ENCODE data around the gene NKTR.
"Not testable (repeated sequence)": the region's sequence is repeated elsewhere in the genome, so short reads cannot be mapped to it uniquely, and the experiment has no call there.

Gene NKTR

DNA sequence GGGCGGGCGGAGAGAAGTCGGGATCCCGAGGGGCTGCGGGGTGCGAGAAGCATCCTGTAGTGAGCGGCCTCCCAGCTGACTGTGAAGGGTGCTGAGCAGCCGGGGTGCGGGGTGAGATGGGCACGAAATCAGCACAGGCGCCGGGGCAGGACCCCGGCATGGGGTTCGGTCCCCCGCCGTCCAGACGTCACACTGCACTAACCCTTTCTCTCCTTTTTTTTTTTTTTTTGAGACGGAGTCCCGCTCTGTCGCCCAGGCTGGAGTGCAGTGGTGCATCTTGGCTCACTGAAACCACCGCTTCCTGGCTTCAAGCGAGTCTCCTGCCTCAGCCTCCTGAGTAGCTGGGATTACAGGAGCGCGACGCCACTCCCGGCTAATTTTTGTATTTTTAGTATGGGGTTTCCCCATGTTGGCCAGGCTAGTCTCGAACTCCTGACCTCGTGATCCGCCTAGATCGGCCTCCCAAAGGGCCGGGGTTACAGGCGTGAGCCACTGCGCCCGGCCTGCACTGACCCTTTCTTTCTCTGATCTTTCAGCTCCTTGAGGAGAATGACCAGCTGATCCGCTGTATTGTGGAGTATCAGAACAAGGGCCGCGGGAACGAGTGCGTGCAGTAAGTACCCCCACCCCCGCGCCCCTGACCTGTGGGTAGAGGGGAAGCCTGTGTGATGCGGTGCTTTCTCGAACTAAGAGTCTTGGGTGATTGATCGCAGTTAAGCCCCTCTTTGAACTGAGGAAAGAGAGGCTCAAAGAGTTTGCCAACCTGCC, 9.3 kb upstream of the NKTR start:
- DNase-seq, result no peak
- H3K9me3 ChIP-seq, result no peaks in the 10 kb centered on the region
- TF ChIP-seq, protein P1, sequence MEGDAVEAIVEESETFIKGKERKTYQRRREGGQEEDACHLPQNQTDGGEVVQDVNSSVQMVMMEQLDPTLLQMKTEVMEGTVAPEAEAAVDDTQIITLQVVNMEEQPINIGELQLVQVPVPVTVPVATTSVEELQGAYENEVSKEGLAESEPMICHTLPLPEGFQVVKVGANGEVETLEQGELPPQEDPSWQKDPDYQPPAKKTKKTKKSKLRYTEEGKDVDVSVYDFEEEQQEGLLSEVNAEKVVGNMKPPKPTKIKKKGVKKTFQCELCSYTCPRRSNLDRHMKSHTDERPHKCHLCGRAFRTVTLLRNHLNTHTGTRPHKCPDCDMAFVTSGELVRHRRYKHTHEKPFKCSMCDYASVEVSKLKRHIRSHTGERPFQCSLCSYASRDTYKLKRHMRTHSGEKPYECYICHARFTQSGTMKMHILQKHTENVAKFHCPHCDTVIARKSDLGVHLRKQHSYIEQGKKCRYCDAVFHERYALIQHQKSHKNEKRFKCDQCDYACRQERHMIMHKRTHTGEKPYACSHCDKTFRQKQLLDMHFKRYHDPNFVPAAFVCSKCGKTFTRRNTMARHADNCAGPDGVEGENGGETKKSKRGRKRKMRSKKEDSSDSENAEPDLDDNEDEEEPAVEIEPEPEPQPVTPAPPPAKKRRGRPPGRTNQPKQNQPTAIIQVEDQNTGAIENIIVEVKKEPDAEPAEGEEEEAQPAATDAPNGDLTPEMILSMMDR (IDR thresholded peaks at IDR 0.05), result no peak
- H3K27me3 ChIP-seq, result no peaks in the 10 kb centered on the region
- H3K36me3 ChIP-seq, result peaks cover 0 to 16% (median 6%) of the 10 kb centered on the region in 3 donors
- H3K27ac ChIP-seq, result peak overlapping the region; percentile 80 to 88
- peaks cover 0 to 20% (median 15%) of the 10 kb centered on the region in 4 donors for H3K4me1 ChIP-seq
- H3K4me3 ChIP-seq, result peak overlapping the region; percentile 65 to 78
- intact Hi-C loops (cut with DNase I; ENCODE audit: low total_unique reads), result no loop called here

DNA sequence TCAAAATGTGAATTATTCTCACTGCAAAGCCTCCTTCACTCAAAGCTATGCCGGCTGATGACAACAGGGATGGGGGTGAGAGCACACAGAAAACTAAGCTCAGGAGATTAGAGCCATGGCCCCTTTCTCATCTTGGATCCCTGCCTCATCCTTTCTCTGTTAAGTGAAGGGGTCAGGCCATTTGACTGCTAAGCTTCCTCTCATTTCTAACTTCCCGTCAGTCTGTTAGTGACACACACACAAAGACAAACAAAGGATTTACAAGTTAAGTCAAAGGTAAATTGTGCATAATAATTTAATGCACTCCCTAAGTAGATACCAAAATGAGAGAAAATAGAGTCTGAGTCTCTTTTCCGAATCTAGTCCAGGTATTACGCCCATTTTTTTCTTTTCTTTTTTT, 8.7 kb upstream of the NKTR start:
- peaks cover 0 to 20% (median 15%) of the 10 kb centered on the region in 4 donors for H3K4me1 ChIP-seq
- H3K4me3 ChIP-seq, result peak overlapping the region; percentile 65 to 78
- intact Hi-C loops (cut with DNase I; ENCODE audit: low total_unique reads), result no loop called here
- H3K36me3 ChIP-seq, result peaks cover 0 to 16% (median 6%) of the 10 kb centered on the region in 3 donors
- H3K9me3 ChIP-seq, result no peaks in the 10 kb centered on the region
- H3K27me3 ChIP-seq, result no peaks in the 10 kb centered on the region
- DNase-seq, result no peak
- TF ChIP-seq, protein P1 (IDR thresholded peaks at IDR 0.05), result no peak
- peak overlapping the region; percentile 80 to 88 for H3K27ac ChIP-seq

- Histone ChIP-seq H3K27ac (no peak overlapping the region), H3K4me1 (peaks cover 0 to 20% (median 15%) of the 10 kb centered on the region in 4 donors), H3K4me3 (no peak overlapping the region), H3K9me3 (no peaks in the 10 kb centered on the region), H3K36me3 (peaks cover 0 to 16% (median 6%) of the 10 kb centered on the region in 3 donors), H3K27me3 (no peaks in the 10 kb centered on the region)
- DNase-seq, result no peak
- intact Hi-C loops (cut with DNase I; ENCODE audit: low total_unique reads), result no loop called here
- TF ChIP-seq, protein P1 (IDR thresholded peaks at IDR 0.05), result no peak
Observed at GRCh38 chr3:42593635-42594034, 6.9 kb upstream of the NKTR start.

DNA sequence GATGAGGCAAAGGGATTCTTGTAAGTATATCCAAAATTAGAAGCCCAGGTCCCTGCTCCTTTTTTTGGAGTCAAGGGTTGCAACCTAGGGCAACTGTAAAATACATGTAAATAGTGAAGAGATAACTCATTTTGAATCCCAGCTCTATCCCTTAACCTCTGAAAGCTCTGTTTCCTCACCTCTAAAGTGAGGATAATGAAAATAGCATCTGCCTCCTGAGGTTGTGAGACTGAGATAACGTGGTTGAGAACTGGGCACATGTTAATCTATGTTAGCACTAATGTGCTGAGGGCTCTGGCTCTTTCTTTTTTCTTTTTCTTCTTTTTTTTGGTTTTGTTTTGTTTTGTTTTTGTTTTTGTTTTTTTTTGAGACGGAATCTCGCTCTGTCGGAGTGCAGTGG, 4.8 kb upstream of the NKTR start:
- peaks cover 0 to 20% (median 15%) of the 10 kb centered on the region in 4 donors for H3K4me1 ChIP-seq
- H3K4me3 ChIP-seq, result no peak overlapping the region
- no peaks in the 10 kb centered on the region for H3K9me3 ChIP-seq
- TF ChIP-seq, protein P1 (IDR thresholded peaks at IDR 0.05), result no peak
- DNase-seq, result no peak
- intact Hi-C loops (cut with DNase I; ENCODE audit: low total_unique reads), result no loop called here
- H3K36me3 ChIP-seq, result peaks cover 0 to 16% (median 6%) of the 10 kb centered on the region in 3 donors
- H3K27ac ChIP-seq, result no peak overlapping the region
- no peaks in the 10 kb centered on the region for H3K27me3 ChIP-seq

DNA sequence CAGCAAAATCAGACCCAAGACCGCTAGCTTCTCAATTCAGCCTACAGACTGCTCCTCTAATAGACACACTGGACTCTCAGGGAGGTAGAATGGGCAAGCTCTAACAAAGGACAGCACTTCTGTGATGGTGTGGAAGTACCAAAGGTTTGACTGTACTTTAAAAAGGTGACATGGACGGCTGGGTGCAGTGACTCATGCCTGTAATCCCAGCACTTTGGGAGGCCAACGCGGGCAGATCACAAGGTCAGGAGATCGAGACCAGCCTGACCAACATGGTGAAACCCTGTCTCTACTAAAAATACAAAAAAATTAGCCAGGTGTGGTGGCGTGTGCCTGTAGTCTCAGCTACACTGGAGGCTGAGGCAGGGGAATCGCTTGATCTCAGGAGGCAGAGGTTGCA, 3.4 kb upstream of the NKTR start:
- H3K4me3 ChIP-seq; H3K27ac ChIP-seq; intact Hi-C loops (cut with DNase I; ENCODE audit: low total_unique reads); H3K9me3 ChIP-seq; DNase-seq; H3K27me3 ChIP-seq: not testable (repeated sequence)
- peaks cover 0 to 16% (median 11%) of the 10 kb centered on the region in 4 donors for H3K4me1 ChIP-seq
- peaks cover 0 to 16% (median 6%) of the 10 kb centered on the region in 3 donors for H3K36me3 ChIP-seq

GRCh38 chr3:42600958-42601675, 631 bp downstream of the NKTR start:
- H3K9me3 ChIP-seq, result peaks cover 0 to 3% (median 0%) of the 10 kb centered on the region in 3 donors
- H3K36me3 ChIP-seq, result peaks cover 0 to 4% (median 0%) of the 10 kb centered on the region in 3 donors
- H3K27ac ChIP-seq, result peak overlapping the region; percentile 97 to 100
- TF ChIP-seq, protein P1 (IDR thresholded peaks at IDR 0.05), result peak; percentile 12 to 23
- no peaks in the 10 kb centered on the region for H3K27me3 ChIP-seq
- H3K4me3 ChIP-seq, result peak overlapping the region; percentile 87 to 99
- peak; percentile 74 to 86 for DNase-seq
- intact Hi-C loops (cut with DNase I; ENCODE audit: low total_unique reads), result no loop called here
- H3K4me1 ChIP-seq, result peaks cover 0 to 40% (median 14%) of the 10 kb centered on the region in 4 donors

Measured in tibial artery (tissue), 4 donors.